Activated CD8-positive, alpha-beta memory T cell treated with anti-CD3 and anti-CD28 coated beads, Interleukin-2, amount 10 ng/mL, durations not matched to agents 7 days and 5 days (primary cell): Measurements from ENCODE around the gene CDK5. TPM values are rescaled to one million over a fixed set of nuclear protein-coding genes. Genes with fewer than 3 reads are reported as not detected.
"Not testable (repeated sequence)": the region's sequence is repeated elsewhere in the genome, so short reads cannot be mapped to it uniquely, and the experiment has no call there.

ENCODE experiments used
- ATAC-seq: fragments of 150-1000 bp; cut with Tn5 transposase; one replicate; pipeline ENCODE4 v1.10.0; 2021; ENCODE audit warnings: moderate library complexity
- CTCF ChIA-PET: fragments of 350-600 bp; sonication (Branson Sonifier 250); formaldehyde crosslinking; loops from one replicate; lab custom pipeline; 2021; ENCODE audit warnings: antibody characterized with exemption; lab: Charles Lee
- DNase-seq: peaks from one replicate; pipeline ENCODE4 v3.0.0-alpha.2; 2020
- H3K27ac Mint-ChIP-seq: one replicate; pipeline ENCODE4 v1.8.0; 2021; ENCODE audit warnings: mild to moderate bottlenecking, mixed read lengths
- H3K27me3 Mint-ChIP-seq: one replicate; pipeline ENCODE4 v1.8.0; 2021; ENCODE audit warnings: mixed read lengths
- H3K36me3 Mint-ChIP-seq: one replicate; pipeline ENCODE4 v1.8.0; 2021; ENCODE audit warnings: mild to moderate bottlenecking, mixed read lengths
- H3K4me1 Mint-ChIP-seq: one replicate; pipeline ENCODE4 v1.8.0; 2021; ENCODE audit warnings: mixed read lengths
- H3K4me3 Mint-ChIP-seq: one replicate; pipeline ENCODE4 v1.8.0; 2021; ENCODE audit warnings: mild to moderate bottlenecking, moderate library complexity, mixed read lengths
- H3K9me3 Mint-ChIP-seq: one replicate; pipeline ENCODE4 v1.8.0; 2022; ENCODE audit warnings: low read depth, mixed read lengths
- total RNA-seq, 2 experiments: library from RNA; stranded (reverse); gene quantifications; one replicate each; pipeline ENCODE4 v1.2.3, GENCODE V29; 2021

Gene CDK5
- total RNA-seq, 2 experiments from 2014 or later: 18.1 to 24.4 TPM

- H3K4me3 Mint-ChIP-seq: peak overlapping the region; percentile 10
Observed at GRCh38 chr7:151056283-151056665, 1.4 kb downstream of the CDK5 start.

GRCh38 chr7:151053751-151054150 is 3.9 kb downstream of the CDK5 start:
- CTCF ChIA-PET: no interaction called here

More at GRCh38 chr7:151056283-151056665, 1.4 kb downstream of the CDK5 start:
- no peaks in the 10 kb centered on the region for H3K9me3 Mint-ChIP-seq
- H3K4me1 Mint-ChIP-seq: peaks cover 36% of the 10 kb centered on the region
- ATAC-seq (no peak), DNase-seq (no peak)
- peaks cover 4% of the 10 kb centered on the region for H3K27me3 Mint-ChIP-seq
- no peak overlapping the region for H3K27ac Mint-ChIP-seq
- no peaks in the 10 kb centered on the region for H3K36me3 Mint-ChIP-seq
- CTCF ChIA-PET: interaction anchor here (1.5 kb wide), 1 partner anchor 25 kb away, joined by 4 read pairs; the partner anchor contains the start of gene FASTK

GRCh38 chr7:151053096-151053495 is 4.6 kb downstream of the CDK5 start:
- Mint-ChIP-seq H3K9me3 (no peaks in the 10 kb centered on the region), H3K4me3 (no peak overlapping the region), H3K27me3 (peaks cover 9% of the 10 kb centered on the region), H3K36me3 (no peaks in the 10 kb centered on the region), H3K4me1 (peaks cover 20% of the 10 kb centered on the region), H3K27ac (no peak overlapping the region)
- DNase-seq (no peak), ATAC-seq (no peak)
- CTCF ChIA-PET: interaction anchor here (0.8 kb wide), 1 partner anchor 71 kb away, joined by 3 read pairs; no protein-coding TSS in a partner anchor

More at GRCh38 chr7:151053751-151054150, 3.9 kb downstream of the CDK5 start:
- Mint-ChIP-seq H3K36me3 (no peaks in the 10 kb centered on the region), H3K4me3 (no peak overlapping the region), H3K27ac (no peak overlapping the region), H3K4me1 (peaks cover 24% of the 10 kb centered on the region), H3K9me3 (no peaks in the 10 kb centered on the region), H3K27me3 (peaks cover 9% of the 10 kb centered on the region)
- DNase-seq: no peak
- ATAC-seq: no peak

GRCh38 chr7:151051108-151051507 is 6.6 kb downstream of the CDK5 start:
- Mint-ChIP-seq H3K9me3 (no peaks in the 10 kb centered on the region), H3K36me3 (no peaks in the 10 kb centered on the region), H3K27me3 (peaks cover 9% of the 10 kb centered on the region), H3K27ac (no peak overlapping the region), H3K4me3 (no peak overlapping the region), H3K4me1 (peaks cover 10% of the 10 kb centered on the region)
- ATAC-seq (peak; percentile 75), DNase-seq (peak; percentile 68)
- CTCF ChIA-PET: interaction anchor here (0.7 to 1.9 kb wide), 3 partner anchors 9 to 62 kb away, joined by 3 to 7 read pairs (median 4); no protein-coding TSS in a partner anchor

- H3K4me3 Mint-ChIP-seq: no peak overlapping the region
- peaks cover 9% of the 10 kb centered on the region for H3K27me3 Mint-ChIP-seq
- H3K36me3 Mint-ChIP-seq: no peaks in the 10 kb centered on the region
- ATAC-seq (no peak), DNase-seq (no peak)
- no peak overlapping the region for H3K27ac Mint-ChIP-seq
- peaks cover 10% of the 10 kb centered on the region for H3K4me1 Mint-ChIP-seq
- H3K9me3 Mint-ChIP-seq: no peaks in the 10 kb centered on the region
- CTCF ChIA-PET: no interaction called here
Observed at GRCh38 chr7:151048911-151049463, 8.7 kb downstream of the CDK5 start.

GRCh38 chr7:151047976-151048815 is 9.5 kb downstream of the CDK5 start, which contains the start of gene ASIC3:
Gene ASIC3 (plus strand): TSS chr7:151048531. CDS start chr7:151048886, 355 bp downstream.
- Mint-ChIP-seq H3K9me3 (no peaks in the 10 kb centered on the region), H3K27ac (no peak within 1 kb of the TSS), H3K36me3 (no peaks in the 10 kb centered on the region), H3K4me1 (peaks cover 8% of the 10 kb centered on the region), H3K27me3 (peaks cover 9% of the 10 kb centered on the region), H3K4me3 (no peak within 1 kb of the TSS)
- DNase-seq (no peak), ATAC-seq (no peak)
- CTCF ChIA-PET: no interaction called here

GRCh38 chr7:151046603-151047573 is 10.8 kb downstream of the CDK5 start:
- Mint-ChIP-seq H3K36me3 (no peaks in the 10 kb centered on the region), H3K27ac (no peak overlapping the region), H3K9me3 (no peaks in the 10 kb centered on the region), H3K27me3 (peaks cover 7% of the 10 kb centered on the region), H3K4me1 (peaks cover 1% of the 10 kb centered on the region), H3K4me3 (no peak overlapping the region)
- no peak for ATAC-seq
- CTCF ChIA-PET: no interaction called here
- DNase-seq: no peak

GRCh38 chr7:151045967-151046366 is 11.7 kb downstream of the CDK5 start:
- Mint-ChIP-seq H3K27ac (no peak overlapping the region), H3K27me3 (peaks cover 4% of the 10 kb centered on the region), H3K9me3 (no peaks in the 10 kb centered on the region), H3K36me3 (no peaks in the 10 kb centered on the region), H3K4me1 (peaks cover 1% of the 10 kb centered on the region), H3K4me3 (no peak overlapping the region)
- CTCF ChIA-PET: no interaction called here
- ATAC-seq: no peak
- DNase-seq: no peak

GRCh38 chr7:151045262-151045661 is 12.4 kb downstream of the CDK5 start:
- no peaks in the 10 kb centered on the region for H3K9me3 Mint-ChIP-seq
- CTCF ChIA-PET: no interaction called here
- no peaks in the 10 kb centered on the region for H3K36me3 Mint-ChIP-seq
- DNase-seq (no peak), ATAC-seq (no peak)
- no peak overlapping the region for H3K27ac Mint-ChIP-seq
- peaks cover 1% of the 10 kb centered on the region for H3K4me1 Mint-ChIP-seq
- H3K27me3 Mint-ChIP-seq: peaks cover under 1% of the 10 kb centered on the region
- no peak overlapping the region for H3K4me3 Mint-ChIP-seq

- Mint-ChIP-seq H3K27ac (no peak overlapping the region), H3K4me3 (no peak overlapping the region), H3K36me3 (no peaks in the 10 kb centered on the region), H3K27me3 (no peaks in the 10 kb centered on the region), H3K9me3 (no peaks in the 10 kb centered on the region), H3K4me1 (peaks cover 11% of the 10 kb centered on the region)
- DNase-seq (no peak), ATAC-seq (no peak)
- CTCF ChIA-PET: no interaction called here
Observed at GRCh38 chr7:151043959-151044358, 13.7 kb downstream of the CDK5 start.

- H3K36me3 Mint-ChIP-seq, H3K27me3 Mint-ChIP-seq, H3K9me3 Mint-ChIP-seq, H3K4me3 Mint-ChIP-seq, DNase-seq, ATAC-seq, CTCF ChIA-PET, H3K27ac Mint-ChIP-seq: not testable (repeated sequence)
- H3K4me1 Mint-ChIP-seq: peaks cover 16% of the 10 kb centered on the region
Observed at GRCh38 chr7:151043449-151043848, 14.2 kb downstream of the CDK5 start.

- ATAC-seq (no peak), DNase-seq (no peak)
- H3K27ac Mint-ChIP-seq: no peak overlapping the region
- H3K36me3 Mint-ChIP-seq: no peaks in the 10 kb centered on the region
- CTCF ChIA-PET: interaction anchor here (1.8 kb wide), 1 partner anchor 22 kb away, joined by 9 read pairs; no protein-coding TSS in a partner anchor
- H3K9me3 Mint-ChIP-seq: no peaks in the 10 kb centered on the region
- no peak overlapping the region for H3K4me3 Mint-ChIP-seq
- no peaks in the 10 kb centered on the region for H3K27me3 Mint-ChIP-seq
- H3K4me1 Mint-ChIP-seq: peaks cover 14% of the 10 kb centered on the region
Observed at GRCh38 chr7:151040616-151041375, 16.9 kb downstream of the CDK5 start.
